ENCODE data around the gene MAGI2.

DNA sequence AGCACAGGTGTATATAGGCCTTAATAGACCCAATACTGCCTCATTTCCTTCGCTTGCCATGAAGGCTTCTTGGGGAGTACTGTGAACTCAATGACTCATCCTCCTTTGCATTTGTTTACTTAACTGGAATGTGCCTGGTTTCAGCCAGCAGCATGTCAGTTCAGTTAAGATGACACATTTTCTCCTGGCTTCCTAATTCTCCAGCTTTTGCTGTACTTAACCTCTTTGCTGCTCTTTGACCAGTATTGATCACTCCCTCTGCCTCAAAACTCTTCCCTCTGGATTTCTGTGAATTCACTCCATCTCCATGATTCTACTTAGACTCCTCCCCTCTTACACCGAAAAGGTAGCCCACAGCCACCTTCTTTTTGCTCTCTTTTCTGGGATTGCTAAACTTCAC, 135.7 kb downstream of the MAGI2 start:
- TF ChIP-seq, protein P1, sequence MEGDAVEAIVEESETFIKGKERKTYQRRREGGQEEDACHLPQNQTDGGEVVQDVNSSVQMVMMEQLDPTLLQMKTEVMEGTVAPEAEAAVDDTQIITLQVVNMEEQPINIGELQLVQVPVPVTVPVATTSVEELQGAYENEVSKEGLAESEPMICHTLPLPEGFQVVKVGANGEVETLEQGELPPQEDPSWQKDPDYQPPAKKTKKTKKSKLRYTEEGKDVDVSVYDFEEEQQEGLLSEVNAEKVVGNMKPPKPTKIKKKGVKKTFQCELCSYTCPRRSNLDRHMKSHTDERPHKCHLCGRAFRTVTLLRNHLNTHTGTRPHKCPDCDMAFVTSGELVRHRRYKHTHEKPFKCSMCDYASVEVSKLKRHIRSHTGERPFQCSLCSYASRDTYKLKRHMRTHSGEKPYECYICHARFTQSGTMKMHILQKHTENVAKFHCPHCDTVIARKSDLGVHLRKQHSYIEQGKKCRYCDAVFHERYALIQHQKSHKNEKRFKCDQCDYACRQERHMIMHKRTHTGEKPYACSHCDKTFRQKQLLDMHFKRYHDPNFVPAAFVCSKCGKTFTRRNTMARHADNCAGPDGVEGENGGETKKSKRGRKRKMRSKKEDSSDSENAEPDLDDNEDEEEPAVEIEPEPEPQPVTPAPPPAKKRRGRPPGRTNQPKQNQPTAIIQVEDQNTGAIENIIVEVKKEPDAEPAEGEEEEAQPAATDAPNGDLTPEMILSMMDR (IDR thresholded peaks at IDR 0.05): no peak
- TF ChIP-seq POLR2AphosphoS5 (IDR thresholded peaks at IDR 0.05) (no peak), POLR2A (IDR thresholded peaks at IDR 0.05) (no peak), EP300 (IDR thresholded peaks at IDR 0.05) (no peak)

All from suprapubic skin (tissue), 4 donors.